Astrocyte (in vitro differentiated cells and primary cell): ENCODE data around the gene EIF4G3. TPM values are rescaled to one million over a fixed set of nuclear protein-coding genes. Genes with fewer than 3 reads are reported as not detected.

ENCODE experiments used
- DNase-seq: peaks from one replicate; pipeline ENCODE4 v3.0.0-alpha.2; 2010; ENCODE audit warnings: low read depth
- FAIRE-seq: peaks from 2 replicates; lab custom pipeline; 2011; peaks lifted over from hg19 to GRCh38; lab: Jason Lieb, UNC
- H2AFZ ChIP-seq: 2 replicates; pipeline ENCODE4 v1.6.0; 2012; ENCODE audit warnings: low read depth, low read length, inconsistent platforms
- H3K27ac ChIP-seq: 2 replicates; pipeline ENCODE4 v1.5.1; 2011; ENCODE audit warnings: low read depth, low read length, inconsistent platforms
- H3K27me3 ChIP-seq: 2 replicates; pipeline ENCODE4 v1.6.0; 2011; ENCODE audit warnings: low read length, inconsistent platforms; ENCODE audit not compliant: insufficient read depth
- H3K36me3 ChIP-seq: 2 replicates; pipeline ENCODE4 v1.5.1; 2011; ENCODE audit warnings: low read length, inconsistent platforms; ENCODE audit not compliant: insufficient read depth
- H3K4me1 ChIP-seq: 2 replicates; pipeline ENCODE4 v1.5.1; 2011; ENCODE audit warnings: low read length, inconsistent platforms; ENCODE audit not compliant: insufficient read depth
- H3K4me2 ChIP-seq: 2 replicates; pipeline ENCODE4 v1.6.0; 2012; ENCODE audit warnings: low read length, inconsistent platforms
- H3K4me3 ChIP-seq: 2 replicates; pipeline ENCODE4 v1.5.1; 2011; ENCODE audit warnings: low read depth, mild to moderate bottlenecking, low read length, inconsistent platforms; ENCODE audit not compliant: insufficient read depth
- H3K79me2 ChIP-seq: 2 replicates; pipeline ENCODE4 v1.6.0; 2012; ENCODE audit warnings: mild to moderate bottlenecking, low read length, inconsistent platforms; ENCODE audit not compliant: insufficient read depth
- H3K9ac ChIP-seq: 2 replicates; pipeline ENCODE4 v1.6.0; 2012; ENCODE audit warnings: mild to moderate bottlenecking, low read length, inconsistent platforms
- H3K9me3 ChIP-seq: 2 replicates; pipeline ENCODE4 v1.5.1; 2012; ENCODE audit warnings: low read depth, mild to moderate bottlenecking, low read length, inconsistent platforms; ENCODE audit not compliant: insufficient read depth
- H4K20me1 ChIP-seq: 2 replicates; pipeline ENCODE4 v1.6.0; 2012; ENCODE audit warnings: low read length, inconsistent platforms; ENCODE audit not compliant: insufficient read depth
- H3K27ac Mint-ChIP-seq: one replicate; pipeline ENCODE4 v1.8.0; 2021; ENCODE audit warnings: mild to moderate bottlenecking, mixed read lengths; ENCODE audit not compliant: unreplicated experiment
- H3K27me3 Mint-ChIP-seq: one replicate; pipeline ENCODE4 v1.8.0; 2021; ENCODE audit warnings: low read depth, mixed read lengths; ENCODE audit not compliant: unreplicated experiment
- H3K36me3 Mint-ChIP-seq: one replicate; pipeline ENCODE4 v1.8.0; 2021; ENCODE audit warnings: low read depth, mixed read lengths; ENCODE audit not compliant: unreplicated experiment
- H3K4me1 Mint-ChIP-seq: one replicate; pipeline ENCODE4 v1.8.0; 2021; ENCODE audit warnings: low read depth, mixed read lengths; ENCODE audit not compliant: unreplicated experiment
- H3K4me3 Mint-ChIP-seq: one replicate; pipeline ENCODE4 v1.8.0; 2021; ENCODE audit warnings: mild to moderate bottlenecking, moderate library complexity, mixed read lengths; ENCODE audit not compliant: unreplicated experiment
- H3K9me3 Mint-ChIP-seq: one replicate; pipeline ENCODE4 v1.8.0; 2021; ENCODE audit warnings: mild to moderate bottlenecking, mixed read lengths; ENCODE audit not compliant: unreplicated experiment
- CTCF ChIP-seq: IDR thresholded peaks from 2 replicates; pipeline ENCODE4 v1.5.1; 2011; ENCODE audit warnings: low read depth, mild to moderate bottlenecking, inconsistent platforms, low read length, moderate library complexity; ENCODE audit not compliant: insufficient read depth
- EZH2 ChIP-seq: IDR thresholded peaks from 2 replicates; pipeline ENCODE4 v1.6.1; 2012; ENCODE audit warnings: mild to moderate bottlenecking, low read length, inconsistent platforms; ENCODE audit not compliant: insufficient read depth
- total RNA-seq: library from RNA; stranded (reverse); gene quantifications from 2 replicates; pipeline ENCODE4 v1.2.1, GENCODE V29; 2021

Gene EIF4G3
- total RNA-seq, 1 donor from 2014 or later, result 76.1 TPM

- Histone ChIP-seq H3K9ac (no peak overlapping the region), H3K36me3 (peaks cover 3% of the 10 kb centered on the region), H3K4me1 (peaks cover 3% of the 10 kb centered on the region), H4K20me1 (peaks cover 67% of the 10 kb centered on the region), H3K79me2 (peaks cover 94% of the 10 kb centered on the region), H3K27me3 (no peaks in the 10 kb centered on the region), H3K4me2 (no peak overlapping the region), H3K9me3 (no peaks in the 10 kb centered on the region), H2AFZ (no peak overlapping the region), H3K27ac (no peak overlapping the region), H3K4me3 (no peak overlapping the region)
- no peaks in the 10 kb centered on the region for H3K27me3 Mint-ChIP-seq
- H3K36me3 Mint-ChIP-seq, result no peaks in the 10 kb centered on the region
- FAIRE-seq, result no peak
- H3K4me1 Mint-ChIP-seq, result peaks cover 17% of the 10 kb centered on the region
- H3K4me3 Mint-ChIP-seq, result no peak overlapping the region
- H3K9me3 Mint-ChIP-seq, result no peaks in the 10 kb centered on the region
- no peak overlapping the region for H3K27ac Mint-ChIP-seq
- no peak for DNase-seq
- no peak for TF ChIP-seq EZH2
- no peak for TF ChIP-seq CTCF
These were observed 20.7 kb downstream of the EIF4G3 start for GRCh38 chr1:21156019-21156418.

- Histone ChIP-seq H3K9me3 (no peaks in the 10 kb centered on the region), H3K4me1 (peaks cover 12% of the 10 kb centered on the region), H2AFZ (no peak overlapping the region), H3K79me2 (peaks cover 84% of the 10 kb centered on the region), H4K20me1 (peaks cover 54% of the 10 kb centered on the region), H3K4me3 (no peak overlapping the region), H3K36me3 (peaks cover 3% of the 10 kb centered on the region), H3K27me3 (no peaks in the 10 kb centered on the region), H3K9ac (no peak overlapping the region), H3K27ac (no peak overlapping the region), H3K4me2 (no peak overlapping the region)
- Mint-ChIP-seq H3K9me3 (no peaks in the 10 kb centered on the region), H3K4me3 (no peak overlapping the region), H3K27me3 (no peaks in the 10 kb centered on the region), H3K4me1 (peaks cover 26% of the 10 kb centered on the region), H3K27ac (no peak overlapping the region), H3K36me3 (no peaks in the 10 kb centered on the region)
- DNase-seq, result no peak
- no peak for FAIRE-seq
- TF ChIP-seq CTCF (no peak), EZH2 (no peak)
These were observed 22.0 kb downstream of the EIF4G3 start for GRCh38 chr1:21154717-21155116.

GRCh38 chr1:21153388-21153787 is 23.3 kb downstream of the EIF4G3 start:
- TF ChIP-seq EZH2, result no peak
- TF ChIP-seq CTCF, result no peak
- Histone ChIP-seq H3K27ac (peak overlapping the region; percentile 10), H4K20me1 (peaks cover 45% of the 10 kb centered on the region), H3K9me3 (no peaks in the 10 kb centered on the region), H3K4me1 (peaks cover 19% of the 10 kb centered on the region), H2AFZ (no peak overlapping the region), H3K79me2 (peaks cover 71% of the 10 kb centered on the region), H3K9ac (no peak overlapping the region), H3K36me3 (no peaks in the 10 kb centered on the region), H3K4me2 (no peak overlapping the region), H3K4me3 (no peak overlapping the region), H3K27me3 (no peaks in the 10 kb centered on the region)
- no peak for FAIRE-seq
- peaks cover 31% of the 10 kb centered on the region for H3K4me1 Mint-ChIP-seq
- peak overlapping the region; percentile 44 for H3K27ac Mint-ChIP-seq
- H3K4me3 Mint-ChIP-seq, result no peak overlapping the region
- DNase-seq, result no peak
- H3K36me3 Mint-ChIP-seq, result no peaks in the 10 kb centered on the region
- H3K27me3 Mint-ChIP-seq, result no peaks in the 10 kb centered on the region
- no peaks in the 10 kb centered on the region for H3K9me3 Mint-ChIP-seq
